HUES6 (cell line): ENCODE results near the gene DAB1.

Experiments used
- H3K27ac ChIP-seq: 2 replicates; pipeline ENCODE4 v1.7.0; 2013; ENCODE audit warnings: low read depth, mild to moderate bottlenecking, low read length, inconsistent platforms
- H3K27me3 ChIP-seq: 2 replicates; pipeline ENCODE4 v1.6.1; 2013; ENCODE audit warnings: low read length; ENCODE audit not compliant: control insufficient read depth, insufficient read depth
- H3K36me3 ChIP-seq: 2 replicates; pipeline ENCODE4 v1.6.1; 2013; ENCODE audit warnings: low read length; ENCODE audit not compliant: control insufficient read depth, insufficient read depth
- H3K4me1 ChIP-seq: 2 replicates; pipeline ENCODE4 v1.6.1; 2013; ENCODE audit warnings: low read length; ENCODE audit not compliant: control insufficient read depth, insufficient read depth
- H3K4me3 ChIP-seq: 2 replicates; pipeline ENCODE4 v1.5.1; 2013; ENCODE audit warnings: low read depth, low read length
- H3K9ac ChIP-seq: one replicate; pipeline ENCODE4 v1.6.1; 2013; ENCODE audit warnings: mild to moderate bottlenecking, low read length
- H3K9me3 ChIP-seq: 2 replicates; pipeline ENCODE4 v1.6.1; 2013; ENCODE audit warnings: low read depth, low read length; ENCODE audit not compliant: control insufficient read depth, insufficient read depth

Gene DAB1

DNA sequence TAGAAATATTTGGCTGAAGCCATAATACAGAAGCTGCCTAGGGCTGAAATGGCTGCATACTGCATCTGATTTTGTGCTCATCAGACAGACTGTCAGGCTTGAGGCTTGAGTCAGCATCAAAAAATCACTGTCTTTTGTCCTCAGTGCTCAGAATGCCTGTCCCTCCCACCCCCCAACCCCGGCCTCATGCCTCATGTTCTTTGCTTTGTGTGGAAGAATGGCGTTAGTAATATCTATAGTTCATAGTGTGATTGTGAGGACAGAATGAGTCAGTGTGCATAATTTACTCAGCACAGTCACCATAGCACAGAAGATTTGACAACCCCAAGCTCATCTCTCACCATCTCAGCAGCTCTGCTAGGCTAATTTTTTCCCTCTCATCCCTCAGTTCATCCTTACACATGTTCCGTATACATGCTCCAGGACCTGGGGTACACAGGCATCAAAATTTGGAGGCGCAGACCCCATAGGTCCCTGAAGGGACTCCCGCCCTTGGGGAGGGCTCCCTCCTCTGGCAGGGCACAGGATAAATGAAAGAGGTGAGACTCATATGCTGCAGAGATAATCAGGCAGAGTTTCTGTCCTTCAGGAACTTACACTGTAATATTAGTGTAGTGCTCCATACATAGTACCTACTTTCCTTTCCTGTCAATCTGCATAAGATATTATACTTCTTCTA lies 299.0 kb downstream of the DAB1 start:
- H3K4me1 ChIP-seq = no peaks in the 10 kb centered on the region
- H3K27me3 ChIP-seq = no peaks in the 10 kb centered on the region
- H3K4me3 ChIP-seq = no peak overlapping the region
- H3K27ac ChIP-seq = no peak overlapping the region
- H3K9me3 ChIP-seq = no peaks in the 10 kb centered on the region
- H3K36me3 ChIP-seq = no peaks in the 10 kb centered on the region
- H3K9ac ChIP-seq = no peak overlapping the region

DNA sequence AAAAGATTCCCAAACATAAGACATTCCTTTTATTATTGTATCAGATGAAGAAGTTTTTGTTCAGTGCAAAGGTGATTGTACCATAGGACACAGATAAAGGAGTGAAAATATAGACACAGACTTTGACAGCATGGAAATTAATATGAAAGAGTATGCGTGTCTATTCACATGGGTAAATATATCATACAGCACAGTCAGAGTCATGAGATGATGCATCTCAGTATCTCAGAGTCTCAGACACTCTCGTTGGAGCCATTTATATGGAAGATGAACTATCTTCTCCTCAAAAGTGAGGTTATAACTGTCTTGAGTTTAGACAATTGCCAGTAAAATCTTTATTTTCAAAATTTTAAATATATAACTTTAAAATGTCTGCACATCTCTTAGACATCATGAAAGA lies 299.7 kb downstream of the DAB1 start:
- Histone ChIP-seq H3K9ac (no peak overlapping the region), H3K36me3 (no peaks in the 10 kb centered on the region), H3K4me3 (no peak overlapping the region), H3K9me3 (no peaks in the 10 kb centered on the region), H3K4me1 (no peaks in the 10 kb centered on the region), H3K27me3 (no peaks in the 10 kb centered on the region), H3K27ac (no peak overlapping the region)

DNA sequence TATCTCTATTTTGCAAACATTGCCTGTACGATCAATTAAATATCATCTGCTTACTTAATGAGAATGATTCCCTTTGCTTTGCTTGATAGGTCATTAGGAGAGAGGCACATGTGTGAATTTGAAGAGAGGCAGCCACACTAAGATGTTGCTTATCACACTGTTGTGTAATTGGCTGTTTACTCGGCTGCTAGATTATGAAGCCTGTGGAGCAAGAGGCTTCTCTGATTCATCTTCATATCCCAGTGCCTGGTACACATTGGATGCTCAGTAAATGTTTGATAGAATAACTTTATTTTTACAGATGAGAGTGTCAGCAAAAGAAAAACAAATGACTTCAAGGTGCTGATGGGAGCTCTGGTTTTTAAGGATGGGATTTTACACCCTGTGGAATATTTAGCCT lies 301.8 kb downstream of the DAB1 start:
- Histone ChIP-seq H3K9me3 (no peaks in the 10 kb centered on the region), H3K4me3 (no peak overlapping the region), H3K27ac (no peak overlapping the region)

DNA sequence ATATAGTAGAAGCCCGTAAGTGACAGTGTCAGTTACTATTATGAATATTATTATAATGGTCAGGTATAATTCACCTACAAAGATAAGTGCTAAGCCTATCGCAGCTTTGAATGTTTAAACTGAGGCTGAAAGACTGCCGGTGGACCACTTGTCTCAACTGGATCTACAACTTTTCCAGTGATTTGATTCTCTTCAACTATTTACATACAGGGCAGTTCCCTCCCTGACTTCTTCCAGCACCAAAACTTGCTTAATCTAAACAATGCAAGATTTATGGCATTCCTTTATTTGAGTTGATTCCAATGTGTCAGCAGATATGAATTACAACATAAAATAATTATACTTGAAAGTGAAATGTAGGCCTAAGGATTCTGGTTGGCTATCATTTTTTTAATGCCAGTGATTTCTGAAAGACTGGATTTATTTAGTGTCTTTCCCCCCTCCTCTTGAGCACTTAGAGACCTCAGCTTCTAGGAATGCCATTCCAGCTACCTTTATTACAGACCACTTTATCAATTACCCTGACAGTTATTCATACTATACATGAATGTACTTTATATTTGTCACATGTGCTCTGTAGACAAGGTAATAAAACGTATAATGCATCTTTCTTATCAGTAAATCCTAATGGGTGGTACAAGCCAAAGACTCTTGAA lies 304.8 kb downstream of the DAB1 start:
- H3K9ac ChIP-seq = no peak overlapping the region
- no peaks in the 10 kb centered on the region for H3K36me3 ChIP-seq
- no peak overlapping the region for H3K4me3 ChIP-seq
- H3K27ac ChIP-seq = no peak overlapping the region
- no peaks in the 10 kb centered on the region for H3K9me3 ChIP-seq
- H3K4me1 ChIP-seq = no peaks in the 10 kb centered on the region
- no peaks in the 10 kb centered on the region for H3K27me3 ChIP-seq

More for the DNA sequence above, 301.8 kb downstream of the DAB1 start:
- no peaks in the 10 kb centered on the region for H3K27me3 ChIP-seq
- no peaks in the 10 kb centered on the region for H3K36me3 ChIP-seq
- H3K9ac ChIP-seq = no peak overlapping the region
- no peaks in the 10 kb centered on the region for H3K4me1 ChIP-seq

GRCh38 chr1:57117753-57118152 lies 306.1 kb downstream of the DAB1 start:
- no peaks in the 10 kb centered on the region for H3K36me3 ChIP-seq
- H3K9me3 ChIP-seq = no peaks in the 10 kb centered on the region
- H3K4me1 ChIP-seq = no peaks in the 10 kb centered on the region
- H3K27me3 ChIP-seq = no peaks in the 10 kb centered on the region
- no peak overlapping the region for H3K4me3 ChIP-seq
- H3K27ac ChIP-seq = no peak overlapping the region
- no peak overlapping the region for H3K9ac ChIP-seq

- Histone ChIP-seq H3K4me1 (0 out of 2 replicates have a peak, but pooled peaks cover 2% of the 10 kb centered on the region), H3K9me3 (no peaks in the 10 kb centered on the region), H3K27me3 (no peaks in the 10 kb centered on the region), H3K9ac (no peak overlapping the region), H3K27ac (no peak overlapping the region), H3K36me3 (no peaks in the 10 kb centered on the region), H3K4me3 (no peak overlapping the region)
These were observed 307.0 kb downstream of the DAB1 start for GRCh38 chr1:57116871-57117270.

DNA sequence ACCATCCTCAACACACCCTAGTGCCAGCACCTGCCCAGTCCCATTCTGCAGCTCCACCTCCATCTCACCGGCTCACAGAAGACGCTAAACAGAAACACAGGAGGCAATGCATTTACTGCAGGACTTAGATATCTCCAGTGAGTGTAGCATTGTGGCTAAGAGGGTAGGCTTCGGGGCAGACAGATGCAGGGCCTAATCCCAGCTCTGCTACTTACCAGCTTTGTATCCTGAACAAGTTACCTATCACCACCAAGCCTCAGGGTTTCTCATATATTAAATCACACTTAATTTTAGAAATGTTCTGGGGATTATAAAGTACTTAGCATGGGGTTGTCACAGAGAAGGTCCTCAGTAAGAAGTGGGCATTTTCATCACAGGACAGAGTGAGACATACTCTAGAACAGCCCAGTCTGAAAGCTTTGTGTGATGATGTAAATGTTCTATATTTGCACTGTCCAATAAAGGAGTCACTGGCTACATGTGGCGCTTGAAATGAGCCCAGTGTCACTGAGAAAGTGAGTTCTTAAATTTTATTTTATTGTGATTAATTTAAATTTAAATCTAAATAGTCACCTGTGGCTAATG lies 308.7 kb downstream of the DAB1 start:
- no peaks in the 10 kb centered on the region for H3K27me3 ChIP-seq
- H3K9ac ChIP-seq = no peak overlapping the region
- no peaks in the 10 kb centered on the region for H3K9me3 ChIP-seq
- H3K27ac ChIP-seq = no peak overlapping the region
- no peaks in the 10 kb centered on the region for H3K36me3 ChIP-seq
- H3K4me3 ChIP-seq = no peak overlapping the region
- 0 out of 2 replicates have a peak, but pooled peaks cover 3% of the 10 kb centered on the region for H3K4me1 ChIP-seq

- 0 out of 2 replicates have a peak, but pooled peaks cover 3% of the 10 kb centered on the region for H3K4me1 ChIP-seq
- no peak overlapping the region for H3K4me3 ChIP-seq
These were observed 311.7 kb downstream of the DAB1 start for GRCh38 chr1:57112148-57112547.

DNA sequence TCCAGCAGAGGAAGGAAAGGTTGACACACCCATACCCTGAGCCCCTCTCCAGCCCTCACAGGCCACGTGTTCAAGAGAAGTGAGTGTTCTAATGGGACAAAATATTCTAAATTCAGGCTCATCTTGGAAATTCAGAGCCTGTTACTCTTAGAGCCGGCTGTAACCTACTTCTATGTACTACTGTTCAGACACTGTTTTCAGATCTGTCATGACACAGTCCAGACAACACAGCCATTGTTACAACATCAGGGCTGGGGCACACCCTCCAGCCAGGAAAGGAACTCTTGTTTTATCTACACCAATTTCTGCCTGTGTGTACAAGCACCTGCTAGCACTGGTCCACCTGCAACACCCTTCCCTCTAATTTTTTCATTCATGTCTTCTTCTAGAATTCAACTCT lies 312.7 kb downstream of the DAB1 start:
- Histone ChIP-seq H3K4me1 (0 out of 2 replicates have a peak, but pooled peaks cover 3% of the 10 kb centered on the region), H3K36me3 (no peaks in the 10 kb centered on the region), H3K27ac (no peak overlapping the region), H3K9me3 (no peaks in the 10 kb centered on the region), H3K9ac (no peak overlapping the region), H3K27me3 (no peaks in the 10 kb centered on the region), H3K4me3 (no peak overlapping the region)

More at GRCh38 chr1:57112148-57112547, 311.7 kb downstream of the DAB1 start:
- Histone ChIP-seq H3K9me3 (no peaks in the 10 kb centered on the region), H3K27ac (no peak overlapping the region), H3K27me3 (no peaks in the 10 kb centered on the region), H3K36me3 (no peaks in the 10 kb centered on the region), H3K9ac (no peak overlapping the region)

DNA sequence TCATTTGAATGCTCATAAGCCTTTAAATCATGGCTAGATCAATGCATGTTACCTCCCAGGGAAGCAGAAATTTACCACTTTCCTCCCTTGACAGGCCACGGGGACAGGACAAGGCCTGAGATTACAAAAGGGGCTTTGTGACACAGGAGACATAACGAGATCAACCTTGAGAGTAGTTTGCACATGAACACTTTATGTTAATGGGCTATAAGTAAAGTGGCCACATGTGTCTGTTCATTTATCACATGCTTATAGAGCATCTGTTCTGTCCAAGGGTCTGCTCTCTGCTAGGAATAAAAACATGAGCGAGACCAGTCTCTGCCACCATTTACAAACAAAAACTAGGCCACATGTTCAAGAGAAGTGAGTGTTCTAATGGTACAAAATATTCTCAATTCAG lies 314.0 kb downstream of the DAB1 start:
- H3K4me3 ChIP-seq = no peak overlapping the region
- no peak overlapping the region for H3K9ac ChIP-seq
- H3K36me3 ChIP-seq = no peaks in the 10 kb centered on the region
- H3K27me3 ChIP-seq = no peaks in the 10 kb centered on the region
- H3K9me3 ChIP-seq = no peaks in the 10 kb centered on the region
- peaks cover 10% of the 10 kb centered on the region for H3K4me1 ChIP-seq
- no peak overlapping the region for H3K27ac ChIP-seq

DNA sequence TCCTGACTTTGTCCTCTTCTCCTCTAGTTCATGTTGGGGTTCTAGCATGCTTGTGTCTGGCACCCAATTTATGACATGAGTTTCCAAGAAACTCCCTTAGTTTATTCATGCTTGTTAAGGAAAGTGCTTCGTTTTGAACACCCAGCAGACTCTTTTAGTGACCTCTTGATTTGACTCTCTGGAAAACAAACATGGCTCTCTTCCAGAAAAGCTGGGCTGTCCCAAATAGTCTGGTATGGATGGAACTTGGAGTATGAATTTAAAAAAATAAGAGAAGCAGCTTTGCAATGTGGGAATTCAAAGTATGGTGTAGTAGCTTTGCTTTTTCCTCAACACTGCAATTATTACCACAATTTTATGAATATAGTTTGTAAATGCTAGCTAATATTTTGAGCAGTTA lies 314.6 kb downstream of the DAB1 start:
- Histone ChIP-seq H3K9ac (no peak overlapping the region), H3K9me3 (no peaks in the 10 kb centered on the region), H3K4me3 (no peak overlapping the region), H3K27me3 (no peaks in the 10 kb centered on the region), H3K27ac (no peak overlapping the region), H3K4me1 (peaks cover 13% of the 10 kb centered on the region), H3K36me3 (no peaks in the 10 kb centered on the region)
